Dermis blood vessel endothelial cell (primary cell): ENCODE results near the gene CYTH3. TPM values are rescaled to one million over a fixed set of nuclear protein-coding genes. Genes with fewer than 3 reads are reported as not detected.

Experiments
- DNase-seq: peaks from one replicate; pipeline ENCODE4 v3.0.0; 2010
- total RNA-seq: library from RNA; depleted of rRNA; stranded (reverse); fragments of >200 nt; gene quantifications from 2 replicates; pipeline ENCODE4 v1.2.3, GENCODE V29; 2014

CYTH3 gene
- total RNA-seq, 1 donor from 2014 or later: 18.0 TPM

- DNase-seq: no peak
Observed at GRCh38 chr7:6279937-6280336, 7.5 kb upstream of the CYTH3 start.

GRCh38 chr7:6279341-6279740, 6.9 kb upstream of the CYTH3 start:
- DNase-seq: no peak

DNA sequence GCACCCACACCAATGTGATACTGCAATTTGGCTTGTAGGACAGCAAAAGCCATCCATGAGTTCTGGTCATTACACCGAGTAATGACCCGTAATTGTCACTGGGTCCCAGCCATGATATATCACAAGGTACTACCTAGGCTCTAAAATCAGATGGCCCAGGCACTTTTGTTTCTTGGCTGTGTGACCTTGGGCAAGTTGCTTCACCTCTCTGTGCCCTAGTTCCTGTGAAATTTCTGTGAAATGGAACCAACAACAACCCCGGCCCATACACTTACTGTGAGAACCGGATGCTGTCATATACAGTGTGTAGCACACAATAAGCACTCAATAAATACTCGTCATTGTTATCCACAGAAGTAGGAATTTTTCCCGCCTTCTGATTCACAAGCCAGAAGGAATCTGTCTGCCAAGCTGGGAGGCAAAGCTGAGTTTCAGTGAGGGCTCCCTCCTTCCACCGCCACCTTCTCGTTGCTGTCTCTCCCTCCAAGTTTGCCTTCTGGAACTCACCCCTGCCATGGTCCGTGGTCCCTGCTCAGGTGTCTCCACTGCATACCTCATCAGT, 6.4 kb upstream of the CYTH3 start:
- no peak for DNase-seq

DNA sequence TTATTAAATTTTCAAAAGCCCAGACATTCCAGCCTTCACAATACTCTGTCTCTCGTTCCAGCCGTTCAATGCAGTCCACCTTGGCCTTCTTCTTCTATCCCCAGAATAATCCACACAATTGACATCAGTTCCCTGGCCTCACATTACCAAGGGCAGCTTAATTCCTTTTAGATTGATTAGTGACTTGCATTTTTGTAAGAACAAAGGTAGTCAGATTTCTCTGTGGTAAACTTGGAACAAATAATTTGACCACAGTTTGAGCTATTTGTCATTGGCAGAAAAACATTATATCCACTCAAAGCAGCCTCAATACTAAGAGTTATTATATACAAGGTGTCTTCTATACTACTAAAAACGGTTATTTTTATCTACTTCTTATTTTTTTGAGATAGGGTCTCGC, 5.1 kb upstream of the CYTH3 start:
- DNase-seq: no peak

GRCh38 chr7:6276911-6277408, 4.5 kb upstream of the CYTH3 start:
- no peak for DNase-seq

GRCh38 chr7:6274743-6275142, 2.3 kb upstream of the CYTH3 start:
- DNase-seq: no peak

GRCh38 chr7:6273917-6274630, 1.6 kb upstream of the CYTH3 start:
- no peak for DNase-seq

DNA sequence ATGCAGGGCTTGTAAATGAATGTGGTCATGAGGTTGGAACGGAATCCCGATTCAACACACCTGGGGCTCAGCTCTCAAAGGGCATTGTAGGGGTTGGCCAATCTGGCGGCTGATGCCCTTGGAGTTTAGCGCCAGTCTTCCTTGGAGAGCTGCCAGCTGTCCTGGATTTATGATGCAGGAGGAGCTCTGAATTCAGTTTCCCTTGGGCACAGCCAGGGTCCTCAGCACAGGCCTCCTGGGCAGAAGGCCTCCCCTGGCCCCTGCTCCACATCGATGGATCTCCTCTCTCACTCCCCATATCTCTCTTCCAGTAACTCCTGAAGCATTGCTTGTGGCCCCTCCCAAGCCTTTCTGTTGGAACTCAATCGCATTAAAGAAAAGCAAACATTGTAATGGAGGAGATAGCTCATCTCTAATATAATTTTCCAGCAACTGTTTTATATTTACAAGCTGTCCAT, 985 bp upstream of the CYTH3 start:
- no peak for DNase-seq

- peak; percentile 33 for DNase-seq
Observed at GRCh38 chr7:6271694-6272440, 557 bp downstream of the CYTH3 start.

DNA sequence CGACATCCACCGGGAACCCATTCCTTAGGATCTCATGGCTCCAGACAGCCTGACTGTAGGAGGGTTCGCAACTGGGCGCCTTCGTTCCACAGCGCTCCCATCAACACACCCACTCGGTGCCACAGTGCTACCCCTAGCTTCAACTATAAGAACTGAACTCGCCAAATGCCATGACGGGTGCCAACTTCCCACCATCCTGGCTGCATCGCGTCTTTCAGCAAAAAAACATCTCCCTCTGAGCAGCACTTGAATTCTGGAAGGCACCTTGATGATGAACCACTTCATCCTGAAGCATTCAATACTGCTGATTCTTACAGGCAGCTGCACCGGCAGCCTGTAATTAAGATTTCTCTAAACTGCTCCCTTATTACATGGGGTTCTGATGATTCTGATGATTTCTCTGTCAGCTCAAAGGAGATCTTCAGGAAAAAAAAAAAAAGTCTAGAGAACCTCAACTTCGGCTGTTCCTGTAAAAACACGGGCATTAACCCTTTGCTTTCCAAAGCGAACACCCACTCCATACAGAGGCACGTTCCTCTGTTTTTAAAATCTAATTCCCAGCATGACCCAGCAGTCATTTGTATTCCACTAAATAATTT, 1.3 kb downstream of the CYTH3 start:
- peak; percentile 73 for DNase-seq

- DNase-seq: no peak
Observed at GRCh38 chr7:6269527-6269926, 2.9 kb downstream of the CYTH3 start.

GRCh38 chr7:6268907-6269306, 3.5 kb downstream of the CYTH3 start:
- peak; percentile 48 for DNase-seq

GRCh38 chr7:6268023-6268900, 4.2 kb downstream of the CYTH3 start:
- DNase-seq: no peak

- DNase-seq: no peak
Observed at GRCh38 chr7:6266699-6267098, 5.7 kb downstream of the CYTH3 start.

DNA sequence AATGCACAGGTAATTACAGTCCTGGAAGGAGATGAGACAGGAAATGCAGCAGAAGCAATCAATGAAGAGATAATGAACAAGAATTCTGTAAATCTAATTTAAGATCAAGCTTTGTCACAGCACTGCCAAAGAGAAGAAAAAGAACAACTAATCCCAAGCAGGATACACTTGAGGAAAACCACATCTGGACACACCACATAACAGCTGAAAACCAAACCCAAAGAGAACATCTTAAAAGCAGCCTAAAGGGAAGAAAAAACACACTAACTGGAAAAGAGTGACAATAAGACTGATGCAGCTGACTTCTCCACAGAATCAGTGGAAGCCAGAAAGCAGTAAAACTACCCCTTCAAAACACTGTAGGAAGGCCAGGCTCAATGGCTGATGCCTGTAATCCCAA, 10.2 kb downstream of the CYTH3 start:
- DNase-seq: no peak

DNA sequence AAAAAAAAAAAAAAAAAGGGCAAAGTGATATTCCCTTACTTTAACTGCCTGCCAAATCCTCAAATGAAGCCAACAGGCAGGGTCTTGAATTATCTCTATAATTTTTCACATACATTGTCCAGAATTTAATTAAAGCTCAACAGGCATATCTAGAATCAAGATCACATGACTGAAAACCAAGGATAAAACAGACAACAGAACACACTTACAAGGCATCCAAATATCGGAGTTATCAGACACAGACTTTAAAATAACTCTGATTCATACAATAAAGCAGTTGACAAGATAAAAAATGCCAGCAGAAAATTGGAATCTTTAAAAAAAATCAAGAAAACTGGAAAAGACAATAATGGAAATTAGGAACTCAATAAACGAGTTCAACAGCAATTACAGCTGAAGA, 10.7 kb downstream of the CYTH3 start:
- no peak for DNase-seq

GRCh38 chr7:6260291-6261187, 11.9 kb downstream of the CYTH3 start:
- no peak for DNase-seq

- no peak for DNase-seq
Observed at GRCh38 chr7:6259257-6259656, 13.2 kb downstream of the CYTH3 start.

DNA sequence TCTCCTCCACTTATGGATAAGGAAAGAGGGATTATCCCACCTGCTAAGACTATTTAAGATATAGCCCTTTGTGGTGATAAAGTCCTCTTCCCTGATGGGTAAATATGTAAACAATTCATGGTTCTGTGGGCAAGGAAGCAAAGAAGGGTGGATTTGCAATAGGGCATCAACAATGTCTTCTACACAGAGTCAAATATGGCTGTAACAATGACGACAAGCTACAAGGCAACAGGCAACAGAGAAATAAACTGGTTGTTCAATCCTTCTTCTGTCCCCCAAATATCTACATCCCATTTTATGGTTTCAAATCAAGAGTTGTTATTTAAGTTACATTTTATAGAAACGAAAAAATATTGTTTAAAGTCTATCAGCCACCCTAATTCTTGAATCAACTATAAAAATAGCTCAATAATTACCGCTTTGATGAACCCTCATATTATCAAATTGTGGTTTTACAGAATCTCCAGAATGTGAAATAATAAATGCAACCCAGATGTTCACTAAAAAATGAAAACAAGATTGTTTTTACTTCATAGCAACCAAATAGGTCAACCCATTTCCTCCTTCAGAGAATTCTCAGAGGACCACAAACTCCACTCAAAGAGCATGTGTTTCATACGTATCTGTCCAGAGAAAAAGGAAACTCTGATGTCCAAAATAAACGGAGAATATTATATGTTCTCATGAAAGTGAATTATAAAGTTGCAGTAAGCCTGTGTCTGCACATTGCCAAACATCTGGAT, 13.8 kb downstream of the CYTH3 start:
- DNase-seq: peak; percentile 80

DNA sequence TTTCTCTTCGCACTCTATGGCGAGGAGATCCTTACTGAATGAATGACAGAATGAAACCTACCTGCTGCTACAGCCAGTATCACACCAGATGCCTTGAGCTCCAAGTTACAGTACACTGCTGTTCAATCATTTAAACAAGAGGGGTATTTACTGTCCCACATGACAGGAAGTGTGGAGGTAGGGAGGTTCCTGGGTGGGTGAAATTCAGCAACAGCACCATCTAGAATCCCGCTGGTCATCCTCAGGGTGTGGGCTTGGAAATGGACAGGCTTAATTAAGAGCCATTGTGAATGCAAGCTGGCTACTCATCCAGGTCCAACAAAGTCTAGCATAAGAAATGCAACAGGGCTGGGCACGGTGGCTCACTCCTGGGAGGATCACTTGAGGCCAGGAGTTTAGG, 14.7 kb downstream of the CYTH3 start:
- DNase-seq: no peak
